Smooth muscle cell of bladder (primary cell): ENCODE data around the gene MYCBP. TPM values are rescaled to one million over a fixed set of nuclear protein-coding genes. Genes with fewer than 3 reads are reported as not detected.

Experiments used
- total RNA-seq: library from RNA; depleted of rRNA; stranded (reverse); fragments of >200 nt; gene quantifications from 2 replicates; pipeline ENCODE4 v1.2.3, GENCODE V29; 2014

Gene MYCBP, protein sequence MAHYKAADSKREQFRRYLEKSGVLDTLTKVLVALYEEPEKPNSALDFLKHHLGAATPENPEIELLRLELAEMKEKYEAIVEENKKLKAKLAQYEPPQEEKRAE
- 4.2 and 5.0 TPM in 2 replicates for total RNA-seq

GRCh38 chr1:38873027-38873969 lies at the start of gene MYCBP:
MYCBP (minus strand) TSS chr1:38873348; CDS start chr1:38873305, 43 bp downstream.

DNA sequence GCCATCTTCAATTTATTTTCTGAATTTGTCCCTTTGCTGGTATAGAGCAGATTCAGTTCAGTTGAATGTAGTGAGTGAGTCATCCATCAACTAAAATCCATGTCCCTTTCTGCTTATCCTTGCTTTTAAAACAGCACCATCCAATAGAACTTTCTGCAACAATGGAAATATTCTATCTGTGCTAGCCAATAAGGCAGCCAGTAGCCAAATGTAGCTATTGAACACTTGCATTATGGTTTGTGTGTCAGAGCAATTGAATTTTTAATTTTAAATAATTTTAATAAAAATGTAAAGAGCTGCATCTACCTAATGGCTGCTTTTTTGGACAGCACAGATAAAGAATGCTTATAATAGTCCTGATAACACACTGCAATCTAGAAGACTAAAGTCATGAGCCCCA lies 8.3 kb upstream of the MYCBP start, which contains the start of gene GJA9:
Gene GJA9 (minus strand): TSS at position 101 of the 400 bp plus-strand sequence. CDS start 5,489 bp downstream, outside the sequence.

DNA sequence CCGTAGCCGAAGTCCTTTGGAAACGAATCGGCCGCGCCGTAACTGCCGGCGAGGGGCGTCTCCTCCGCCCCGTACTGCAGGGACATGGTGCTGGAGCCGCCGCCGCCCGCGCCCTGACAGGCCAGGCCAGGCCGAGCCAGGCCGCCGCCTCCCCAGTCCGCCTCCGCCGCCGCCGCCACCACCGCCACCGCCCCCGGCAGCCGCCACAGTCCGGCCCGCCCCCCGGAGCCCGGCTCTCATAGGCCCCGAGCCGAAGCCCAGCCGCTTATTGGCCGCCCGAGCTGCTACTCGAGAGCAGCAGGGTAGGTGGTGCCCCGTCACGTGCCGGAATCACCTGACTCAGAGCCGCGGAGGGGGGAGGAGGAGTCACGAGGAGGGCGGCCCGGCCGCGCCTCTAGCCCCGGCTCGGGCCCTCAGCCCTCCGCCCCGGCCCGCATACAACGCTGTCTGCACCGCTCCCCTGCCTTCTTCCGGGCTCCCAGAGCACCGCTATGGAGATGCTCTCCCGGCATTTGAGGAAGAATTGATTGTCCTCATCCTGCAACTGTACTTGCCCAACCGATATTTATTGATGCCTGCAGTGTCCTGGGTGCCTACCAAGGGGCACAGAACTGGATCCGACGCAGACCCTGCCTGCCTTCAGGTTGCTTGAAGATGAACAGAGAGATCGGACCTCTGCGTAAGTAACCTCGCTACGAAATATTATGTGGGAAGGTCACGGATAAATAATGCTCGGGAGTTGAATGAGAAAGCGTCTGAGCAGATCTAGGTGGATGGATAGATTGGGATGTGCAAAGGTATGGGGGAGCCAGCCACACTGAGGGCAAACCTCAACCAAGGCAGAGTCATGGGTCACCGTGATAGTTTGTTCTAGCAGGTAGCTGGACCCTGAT lies 13.3 kb downstream of the MYCBP start, which contains the start of gene RRAGC:
Gene RRAGC (minus strand): TSS at position 212 of the 893 bp plus-strand sequence. CDS start 126 bp downstream, at position 86.

Other genes with a start within 250 kb of the MYCBP start
- 11.9 and 17.8 TPM in 2 replicates for gene RRAGC, start 13.6 kb downstream of the MYCBP start, total RNA-seq
- under 0.01 TPM in 1 of 2 replicates, not detected in the other for gene GJA9, start 8.2 kb upstream of the MYCBP start, total RNA-seq
- gene RHBDL2, start 68.5 kb upstream of the MYCBP start, total RNA-seq = 0.37 and 0.71 TPM in 2 replicates
- 31.1 and 35.3 TPM in 2 replicates for gene AKIRIN1, start 117.9 kb upstream of the MYCBP start, total RNA-seq
- 807 and 945 TPM in 2 replicates for gene NDUFS5, start 153.0 kb upstream of the MYCBP start, total RNA-seq